ENCODE measurements around the gene SPCS1. TPM values are rescaled to one million over a fixed set of nuclear protein-coding genes. Genes with fewer than 3 reads are reported as not detected.

The SPCS1 gene
- total RNA-seq, 1 donor from 2014 or later, result 68.5 TPM

- TF ChIP-seq POLR2AphosphoS5 (IDR thresholded peaks at IDR 0.05; ENCODE audit: insufficient read depth in 1 of 2, low read depth in 1 of 2) (no peak), POLR2A (IDR thresholded peaks at IDR 0.05) (no peak), CTCF (IDR thresholded peaks at IDR 0.05) (no peak)
- intact Hi-C loops (cut with DNase I), result no loop called here
- no peaks in the 10 kb centered on the region for H3K27me3 ChIP-seq
- H3K4me3 ChIP-seq, result no peak overlapping the region
- H3K4me1 ChIP-seq, result peaks cover 3% of the 10 kb centered on the region
- no peak overlapping the region for H3K27ac ChIP-seq
- no peak for DNase-seq (ENCODE audit: extremely low spot score in 2 of 2)
- H3K36me3 ChIP-seq, result peaks cover 0 to 11% of the 10 kb centered on the region in 2 donors
- H3K9me3 ChIP-seq, result no peaks in the 10 kb centered on the region
Measured at GRCh38 chr3:52712291-52713212, 6.6 kb downstream of the SPCS1 start.

DNA sequence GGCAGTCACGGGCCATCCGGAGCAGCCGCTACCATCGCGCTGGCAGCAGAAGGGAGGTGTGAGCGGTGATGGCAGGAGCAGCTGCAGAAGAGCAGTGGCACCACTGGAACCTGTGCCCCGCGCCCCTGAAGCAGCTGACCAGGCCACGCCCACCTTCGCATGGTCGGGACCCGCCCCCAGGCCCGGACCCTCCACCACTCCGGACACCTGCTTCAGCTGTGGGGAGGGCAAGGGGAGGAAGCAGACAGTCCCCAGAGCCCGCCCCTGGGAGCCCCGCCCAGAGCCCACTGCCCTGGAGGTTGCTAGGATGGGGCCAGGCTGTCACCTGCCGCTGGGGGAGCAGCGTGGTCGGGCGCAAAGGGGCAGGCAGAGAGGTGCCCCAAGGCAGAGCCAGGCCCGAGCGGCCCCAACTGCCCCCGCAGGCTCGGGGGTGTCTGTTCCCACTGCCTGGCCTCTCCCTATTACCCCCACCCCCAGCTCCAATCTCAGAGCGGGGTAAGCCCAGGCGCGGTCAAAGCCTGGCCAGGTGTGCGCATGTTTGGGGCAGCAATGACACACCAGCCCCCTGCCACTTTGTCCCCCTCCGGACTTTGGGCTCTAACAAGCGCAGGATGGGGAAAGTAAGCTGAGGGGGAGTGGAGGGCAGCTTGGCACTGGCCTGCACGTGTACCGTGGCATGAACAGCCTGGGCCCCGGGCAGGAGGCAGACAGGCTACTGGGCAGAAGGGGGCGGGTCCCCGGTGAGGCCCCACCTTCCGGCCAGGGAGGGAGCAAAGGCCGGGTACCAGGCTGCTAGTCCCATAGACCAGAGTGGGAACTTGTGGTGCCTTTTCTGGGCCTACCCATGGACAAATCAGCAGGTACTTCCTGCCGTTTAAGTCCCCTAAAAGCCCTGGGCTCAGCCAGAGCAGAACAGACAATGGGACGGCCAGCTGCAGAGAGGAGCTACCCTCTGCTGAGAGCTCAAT lies 8.7 kb downstream of the SPCS1 start:
- Histone ChIP-seq H3K27me3 (no peaks in the 10 kb centered on the region), H3K4me3 (no peak overlapping the region), H3K4me1 (no peaks in the 10 kb centered on the region), H3K9me3 (no peaks in the 10 kb centered on the region), H3K36me3 (peaks cover 0 to 9% of the 10 kb centered on the region in 2 donors), H3K27ac (no peak overlapping the region)
- intact Hi-C loops (cut with DNase I), result no loop called here
- TF ChIP-seq CTCF (IDR thresholded peaks at IDR 0.05) (no peak), POLR2AphosphoS5 (IDR thresholded peaks at IDR 0.05; ENCODE audit: insufficient read depth in 1 of 2, low read depth in 1 of 2) (no peak), POLR2A (IDR thresholded peaks at IDR 0.05) (no peak)
- DNase-seq (ENCODE audit: extremely low spot score in 2 of 2), result no peak

GRCh38 chr3:52715714-52716305 lies 9.9 kb downstream of the SPCS1 start:
- DNase-seq (ENCODE audit: extremely low spot score in 2 of 2), result no peak
- H3K27ac ChIP-seq, result no peak overlapping the region
- intact Hi-C loops (cut with DNase I), result no loop called here
- H3K36me3 ChIP-seq, result peaks cover 0 to 10% of the 10 kb centered on the region in 2 donors
- no peaks in the 10 kb centered on the region for H3K9me3 ChIP-seq
- no peaks in the 10 kb centered on the region for H3K4me1 ChIP-seq
- H3K27me3 ChIP-seq, result no peaks in the 10 kb centered on the region
- TF ChIP-seq POLR2AphosphoS5 (IDR thresholded peaks at IDR 0.05; ENCODE audit: insufficient read depth in 1 of 2, low read depth in 1 of 2), result no peak
- H3K4me3 ChIP-seq, result no peak overlapping the region

GRCh38 chr3:52719618-52720017 lies 13.7 kb downstream of the SPCS1 start:
- no peak for DNase-seq (ENCODE audit: extremely low spot score in 2 of 2)

More at GRCh38 chr3:52719618-52720017, 13.7 kb downstream of the SPCS1 start:
- H3K4me3 ChIP-seq, result no peak overlapping the region
- H3K36me3 ChIP-seq, result peaks cover 0 to 19% of the 10 kb centered on the region in 2 donors
- no peaks in the 10 kb centered on the region for H3K27me3 ChIP-seq
- H3K27ac ChIP-seq, result no peak overlapping the region
- no peaks in the 10 kb centered on the region for H3K4me1 ChIP-seq
- intact Hi-C loops (cut with DNase I), result no loop called here
- no peaks in the 10 kb centered on the region for H3K9me3 ChIP-seq
- TF ChIP-seq CTCF (IDR thresholded peaks at IDR 0.05) (no peak), POLR2AphosphoS5 (IDR thresholded peaks at IDR 0.05; ENCODE audit: insufficient read depth in 1 of 2, low read depth in 1 of 2) (no peak), POLR2A (IDR thresholded peaks at IDR 0.05) (no peak)
